Non-pigmented ciliary epithelial cell (primary cell): ENCODE results near the gene N4BP2L2.

ENCODE experiments used
- DNase-seq: peaks from one replicate; pipeline ENCODE4 v3.0.0-alpha.2; 2010; ENCODE audit warnings: low read depth

N4BP2L2 gene

DNA sequence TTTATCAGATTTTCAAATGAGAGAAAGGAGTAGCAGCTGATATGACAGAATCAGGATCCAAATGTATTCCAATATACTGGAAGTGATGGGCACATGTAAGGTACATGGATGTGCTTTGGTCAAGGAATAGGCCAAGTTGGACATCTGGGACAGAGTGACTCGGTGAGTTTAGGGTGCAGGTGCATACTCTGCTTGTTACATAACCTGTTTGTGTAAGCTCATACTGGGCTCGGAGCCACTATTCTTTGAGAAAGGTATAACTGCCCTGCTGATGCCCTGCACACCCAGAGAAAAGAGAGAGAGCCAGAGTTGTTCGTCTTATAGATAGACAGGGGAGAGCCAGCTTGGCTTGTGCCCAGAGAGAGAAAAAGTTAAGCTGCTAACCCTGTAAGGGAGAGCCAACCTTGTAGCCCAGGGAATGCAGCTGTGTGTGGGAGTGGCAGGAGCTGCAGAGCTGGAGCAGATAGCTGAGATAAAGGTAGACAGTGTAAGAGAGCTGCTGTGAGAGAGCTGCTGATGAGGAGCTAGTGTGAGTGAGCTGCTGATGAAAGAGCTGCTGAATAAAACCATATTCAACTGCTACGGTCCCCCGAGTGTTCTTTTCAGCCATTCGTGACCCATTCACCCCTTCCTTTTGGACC lies 70.0 kb downstream of the N4BP2L2 start:
- no peak for DNase-seq

GRCh38 chr13:32456591-32456990 lies 82.0 kb downstream of the N4BP2L2 start:
- DNase-seq, result no peak

- DNase-seq, result no peak
Measured at GRCh38 chr13:32455594-32455903, 83.0 kb downstream of the N4BP2L2 start.

- no peak for DNase-seq
Measured at GRCh38 chr13:32454886-32455593, 83.6 kb downstream of the N4BP2L2 start.

- no peak for DNase-seq
Measured at GRCh38 chr13:32453981-32454380, 84.6 kb downstream of the N4BP2L2 start.

DNA sequence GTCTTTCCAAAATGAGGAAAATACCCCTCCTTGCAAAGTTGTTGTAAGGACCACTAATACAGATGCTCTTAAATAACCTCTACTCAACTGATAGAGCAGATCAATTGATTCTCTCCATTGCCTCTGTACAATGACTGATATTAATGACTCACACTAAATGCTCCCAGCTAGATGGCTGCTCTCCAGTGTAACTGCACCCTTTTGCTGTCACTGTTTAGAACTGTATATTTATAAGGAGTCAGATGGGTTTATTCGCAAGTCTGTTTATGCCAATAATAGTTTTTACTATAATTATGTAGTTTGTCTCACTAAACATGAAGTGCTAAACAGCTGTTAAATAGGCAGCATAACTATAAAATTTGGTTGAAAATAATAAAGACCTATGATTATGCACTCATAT lies 89.6 kb downstream of the N4BP2L2 start:
- DNase-seq, result no peak

- no peak for DNase-seq
Measured at GRCh38 chr13:32447894-32448623, 90.5 kb downstream of the N4BP2L2 start.

DNA sequence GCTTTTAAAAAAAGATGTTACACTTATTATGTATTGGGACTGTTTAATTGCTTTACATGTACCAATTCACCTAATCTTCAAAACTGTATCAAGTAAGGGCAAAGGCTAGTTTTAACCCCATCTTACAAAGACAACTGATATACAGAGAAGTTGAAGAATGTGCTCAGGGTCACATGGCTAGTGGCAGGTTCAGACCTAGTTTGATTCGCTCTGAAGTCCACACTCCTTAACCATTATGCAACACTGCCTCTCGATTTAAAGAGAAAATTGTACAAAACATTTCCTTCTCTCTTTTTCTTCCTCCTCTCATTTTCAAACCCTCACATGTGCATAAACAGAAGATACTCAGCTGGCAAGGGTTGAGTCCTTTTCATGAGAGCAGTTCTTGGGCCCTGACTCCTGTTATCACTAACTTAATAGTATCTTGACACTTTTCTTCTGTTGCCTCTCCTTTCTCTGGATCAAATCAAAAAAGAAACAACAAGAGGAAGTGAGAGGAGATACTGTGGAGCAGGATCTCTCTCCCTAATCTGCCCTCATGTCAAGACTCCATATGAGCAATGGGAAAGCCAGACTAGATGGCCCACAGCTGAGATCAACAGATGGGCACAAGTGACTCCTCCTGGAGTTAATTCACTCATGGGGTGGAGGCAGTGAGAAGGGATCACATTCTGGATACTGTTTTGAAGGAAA lies 91.7 kb downstream of the N4BP2L2 start:
- no peak for DNase-seq

DNA sequence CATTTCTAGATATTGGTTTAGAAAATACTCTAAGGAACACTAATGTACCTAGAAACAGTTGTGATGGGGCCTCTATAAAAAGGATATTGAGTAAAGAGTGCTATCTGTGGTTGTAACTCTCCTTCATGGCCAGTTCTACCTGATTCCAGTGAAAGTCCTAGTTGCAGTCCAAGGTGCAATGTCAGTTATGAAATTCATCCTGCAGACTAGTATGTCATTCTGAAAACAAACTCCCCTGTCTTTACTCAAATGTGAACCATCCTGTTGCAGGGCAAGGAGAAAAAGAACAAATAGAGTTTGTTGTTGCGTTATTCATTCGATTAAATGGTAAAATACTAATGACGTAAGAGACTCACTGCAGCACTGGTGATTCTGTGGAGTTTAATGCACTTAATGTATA lies 92.4 kb downstream of the N4BP2L2 start:
- DNase-seq, result no peak

DNA sequence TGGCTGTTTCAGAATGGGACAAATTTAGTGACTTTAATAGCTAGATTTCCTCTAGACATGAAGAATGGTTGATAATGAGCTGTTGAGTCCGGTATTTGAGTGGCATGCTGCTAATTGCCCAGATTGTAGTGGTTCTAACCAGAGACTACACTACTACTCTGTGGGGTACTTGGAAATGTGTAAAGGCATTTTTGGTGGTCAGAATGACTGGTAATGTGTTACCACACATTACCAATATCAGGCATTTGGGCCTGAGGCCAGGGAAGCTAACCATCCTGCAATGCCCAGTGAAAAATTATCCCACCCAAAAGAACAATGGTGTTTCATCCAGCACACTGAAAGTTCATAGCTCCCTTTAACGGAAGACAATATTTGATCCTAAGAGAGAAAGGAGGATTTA lies 93.1 kb downstream of the N4BP2L2 start:
- no peak for DNase-seq

DNA sequence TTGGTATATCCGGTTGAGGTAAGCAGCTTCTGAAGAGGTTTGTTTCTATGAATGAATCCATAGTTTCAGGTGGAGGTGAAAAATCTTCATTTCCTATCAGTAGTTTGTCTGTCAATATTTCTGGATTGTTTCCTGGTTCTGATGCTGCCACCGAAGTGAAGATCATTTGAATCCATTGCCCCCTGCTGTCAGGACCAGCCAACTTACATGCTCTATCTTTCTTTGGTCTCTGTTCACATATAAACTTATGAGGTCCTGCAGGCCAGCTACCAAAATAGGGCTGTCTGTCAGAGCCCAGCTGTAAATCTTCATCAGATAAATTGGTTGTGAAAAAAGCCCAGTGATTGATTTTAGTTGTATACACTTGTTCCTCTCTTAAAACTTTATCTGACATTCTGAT lies 95.5 kb downstream of the N4BP2L2 start:
- no peak for DNase-seq

DNA sequence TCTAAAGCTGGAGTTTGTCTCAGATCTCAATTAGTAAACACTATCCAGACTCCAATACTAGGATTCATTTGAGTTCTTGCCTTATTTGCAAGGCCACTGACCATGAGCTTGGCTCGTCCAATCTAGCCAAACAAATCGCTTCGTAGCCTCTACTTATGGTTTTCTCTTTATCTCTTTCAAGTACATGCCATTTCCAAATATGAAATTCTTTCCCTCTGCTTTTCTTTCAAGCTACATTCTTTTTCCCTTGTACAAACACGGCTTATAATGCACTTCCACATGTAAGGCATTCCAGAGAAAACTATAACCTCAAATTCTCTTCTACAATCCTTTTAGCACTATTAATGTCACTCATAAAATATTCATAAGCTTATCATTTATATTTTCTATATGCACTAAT lies 99.7 kb downstream of the N4BP2L2 start:
- peak; percentile 14 for DNase-seq

DNA sequence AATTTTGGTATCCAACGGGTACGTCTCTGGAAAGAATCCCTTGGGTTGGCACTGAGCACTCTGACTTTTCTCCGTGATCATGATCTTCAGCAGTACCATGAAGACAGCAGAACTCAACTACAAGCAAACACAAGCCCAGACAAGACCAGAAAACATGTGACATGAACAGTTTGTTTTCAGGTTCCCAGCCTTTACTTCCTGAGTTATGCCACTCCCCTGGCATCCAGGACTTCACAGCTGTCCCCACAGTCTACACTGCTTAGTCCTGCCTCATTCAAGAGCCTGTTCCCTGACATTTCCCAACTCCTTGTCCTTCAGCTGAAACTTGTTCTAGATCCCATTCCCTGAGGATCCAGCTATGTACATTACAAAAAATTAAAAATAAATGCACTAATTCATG lies 105.7 kb downstream of the N4BP2L2 start:
- no peak for DNase-seq

GRCh38 chr13:32431361-32431760 lies 107.2 kb downstream of the N4BP2L2 start:
- no peak for DNase-seq

- DNase-seq, result no peak
Measured at GRCh38 chr13:32430018-32430747, 108.4 kb downstream of the N4BP2L2 start.

- DNase-seq, result no peak
Measured at GRCh38 chr13:32429433-32429909, 109.1 kb downstream of the N4BP2L2 start.

DNA sequence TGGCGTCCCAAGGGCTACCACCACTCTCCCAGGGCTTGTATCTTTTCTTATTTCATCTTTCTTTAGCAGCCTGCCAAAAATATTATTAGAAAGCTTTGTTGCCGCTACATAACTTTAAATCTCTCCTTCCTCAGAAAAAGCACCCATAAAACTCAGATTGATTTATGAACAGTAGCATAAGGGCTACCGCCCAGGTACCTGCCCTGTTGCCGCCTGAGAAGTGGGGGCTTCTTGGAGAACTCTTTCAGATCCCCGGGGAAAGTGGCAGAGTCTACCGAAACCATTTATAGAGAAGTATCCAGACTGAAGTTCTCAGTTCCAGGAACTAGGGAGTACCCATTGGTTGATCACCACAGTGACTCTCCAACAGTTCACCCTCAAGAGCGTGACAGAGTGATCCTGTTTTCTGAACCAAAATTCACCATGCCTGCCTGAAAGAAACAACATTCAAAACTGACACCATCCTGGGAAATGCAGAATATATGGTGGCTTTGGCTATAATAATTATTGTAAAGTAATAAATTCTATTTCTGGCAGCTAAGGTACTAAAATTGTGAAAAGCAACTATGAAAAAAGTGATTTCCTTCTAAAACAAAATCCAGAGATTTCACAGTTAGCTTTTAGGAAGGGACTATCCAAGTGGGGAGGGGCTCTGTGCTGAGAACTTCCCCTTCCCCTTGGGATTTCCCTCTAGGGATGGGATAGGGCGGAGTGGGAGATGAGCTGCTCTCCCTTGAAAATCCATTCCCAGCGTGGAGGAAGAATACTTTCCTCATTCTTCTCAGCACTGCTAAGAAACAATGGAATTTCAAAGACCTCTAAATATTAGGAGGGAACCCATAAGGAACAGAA lies 109.8 kb downstream of the N4BP2L2 start:
- DNase-seq, result no peak

DNA sequence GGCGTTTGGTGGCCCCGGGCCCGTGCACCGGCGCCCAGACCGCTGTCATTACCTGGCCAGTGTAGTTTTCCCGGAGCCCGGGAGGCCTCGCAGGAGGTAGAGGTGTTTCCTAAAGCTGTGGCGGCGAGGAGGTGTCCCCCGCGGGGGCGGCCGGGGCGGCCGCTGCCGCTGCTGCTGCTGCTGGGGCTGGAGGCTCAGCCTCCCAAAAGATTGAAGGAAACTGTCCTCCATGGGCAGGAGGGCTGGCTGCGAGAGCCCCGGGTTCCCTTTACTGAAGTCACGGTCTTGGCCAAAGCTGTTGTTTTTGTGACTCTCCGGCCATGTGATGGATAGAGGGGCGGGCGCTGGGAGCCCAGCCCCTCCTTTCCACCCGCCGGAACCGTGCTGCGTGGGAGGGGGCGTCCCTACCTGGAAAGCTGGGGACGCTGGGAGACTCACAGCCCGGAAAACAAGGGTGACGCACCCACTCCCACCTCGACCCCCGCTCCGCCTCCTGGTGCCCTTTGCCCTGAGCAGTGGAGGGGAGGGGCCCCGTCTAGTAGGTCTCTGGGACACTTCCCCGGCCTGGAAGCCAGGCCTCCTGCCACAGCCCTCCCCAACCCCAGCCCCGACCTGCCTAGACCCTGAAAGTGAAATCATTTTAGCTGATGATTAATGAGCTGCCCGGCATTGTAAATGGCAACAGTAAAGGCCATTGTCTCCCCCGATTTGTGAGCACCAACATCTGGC lies 110.6 kb downstream of the N4BP2L2 start, which contains the start of gene N4BP2L1:
TSS of gene N4BP2L1 (minus strand) at position 279 of the 729 bp plus-strand sequence. CDS start at position 231, 48 bp downstream.
- DNase-seq, result no peak

DNA sequence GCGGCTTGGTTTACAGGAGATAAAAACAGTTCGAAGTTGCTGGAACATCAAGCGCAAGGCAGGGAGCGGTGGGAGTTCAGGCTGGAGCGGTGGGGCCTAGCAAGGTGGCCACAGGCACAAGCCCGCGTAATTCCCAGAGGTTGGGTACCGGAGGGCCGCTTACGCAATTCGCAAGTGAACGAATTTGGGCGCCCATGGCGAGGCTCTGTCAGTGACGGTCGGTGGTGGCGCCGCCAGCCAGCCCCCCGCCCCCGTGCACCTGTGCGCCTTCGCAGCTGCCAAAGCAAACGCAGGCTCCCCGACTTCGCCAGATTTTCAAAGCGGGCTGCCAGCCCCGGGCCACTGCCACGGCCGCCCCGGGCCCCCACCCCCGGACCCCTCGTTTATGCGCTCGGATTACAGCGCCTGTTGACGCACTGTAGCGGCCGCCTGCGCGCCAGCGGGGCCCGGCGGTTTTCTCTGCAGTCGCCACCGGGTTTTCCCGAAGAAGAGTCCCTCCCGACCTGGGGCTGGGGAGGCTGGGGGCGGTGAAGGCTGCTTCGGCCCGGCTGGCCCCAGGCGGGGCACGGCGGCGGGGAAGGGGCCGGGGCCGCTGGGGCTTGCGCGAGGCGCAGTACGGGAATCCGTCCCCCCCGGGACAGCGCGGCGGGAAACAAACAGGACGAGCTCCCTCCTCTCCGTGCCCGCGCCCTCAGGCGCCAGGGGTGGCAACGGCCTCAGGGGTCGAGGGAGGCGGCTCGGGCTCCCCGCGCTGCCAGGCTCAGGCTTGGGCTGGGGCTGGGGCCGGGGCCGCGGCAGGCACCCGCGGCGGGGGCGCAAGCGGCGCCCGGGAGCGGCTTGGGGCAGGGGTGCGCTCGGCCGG lies 111.4 kb downstream of the N4BP2L2 start:
- no peak for DNase-seq
